ENCODE data around the gene WWOX. TPM values are rescaled to one million over a fixed set of nuclear protein-coding genes. Genes with fewer than 3 reads are reported as not detected.

The WWOX gene
- total RNA-seq, 4 donors from 2014 or later, result 76.8 to 102 (median 83.6) TPM

DNA sequence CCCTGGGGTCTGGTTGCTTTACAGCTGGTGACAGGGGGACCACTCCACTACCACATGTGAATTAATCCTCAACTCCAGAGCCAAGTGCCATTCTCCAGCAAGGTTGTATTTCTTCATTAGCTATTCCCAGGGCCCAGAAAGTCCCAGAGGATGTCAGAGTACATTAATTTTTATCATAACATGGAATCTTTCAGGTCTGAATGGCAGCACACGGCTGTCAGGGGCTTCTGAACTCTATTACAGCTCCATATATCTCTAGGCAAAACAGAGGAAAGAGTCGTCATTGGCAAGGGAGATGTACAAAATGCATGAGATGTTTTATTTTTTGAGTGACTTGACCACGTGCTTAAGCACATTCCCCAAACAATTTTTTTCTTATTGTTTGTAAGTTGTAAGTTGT lies 303.4 kb downstream of the WWOX start:
- WGBS, 2 donors, result 73 to 83% methylated on average over 3 of the region's 3 CpGs
- TF ChIP-seq EP300 (IDR thresholded peaks at IDR 0.05) (no peak), POLR2A (IDR thresholded peaks at IDR 0.05) (no peak)
- TF ChIP-seq, protein P1, sequence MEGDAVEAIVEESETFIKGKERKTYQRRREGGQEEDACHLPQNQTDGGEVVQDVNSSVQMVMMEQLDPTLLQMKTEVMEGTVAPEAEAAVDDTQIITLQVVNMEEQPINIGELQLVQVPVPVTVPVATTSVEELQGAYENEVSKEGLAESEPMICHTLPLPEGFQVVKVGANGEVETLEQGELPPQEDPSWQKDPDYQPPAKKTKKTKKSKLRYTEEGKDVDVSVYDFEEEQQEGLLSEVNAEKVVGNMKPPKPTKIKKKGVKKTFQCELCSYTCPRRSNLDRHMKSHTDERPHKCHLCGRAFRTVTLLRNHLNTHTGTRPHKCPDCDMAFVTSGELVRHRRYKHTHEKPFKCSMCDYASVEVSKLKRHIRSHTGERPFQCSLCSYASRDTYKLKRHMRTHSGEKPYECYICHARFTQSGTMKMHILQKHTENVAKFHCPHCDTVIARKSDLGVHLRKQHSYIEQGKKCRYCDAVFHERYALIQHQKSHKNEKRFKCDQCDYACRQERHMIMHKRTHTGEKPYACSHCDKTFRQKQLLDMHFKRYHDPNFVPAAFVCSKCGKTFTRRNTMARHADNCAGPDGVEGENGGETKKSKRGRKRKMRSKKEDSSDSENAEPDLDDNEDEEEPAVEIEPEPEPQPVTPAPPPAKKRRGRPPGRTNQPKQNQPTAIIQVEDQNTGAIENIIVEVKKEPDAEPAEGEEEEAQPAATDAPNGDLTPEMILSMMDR (IDR thresholded peaks at IDR 0.05), result no peak

DNA sequence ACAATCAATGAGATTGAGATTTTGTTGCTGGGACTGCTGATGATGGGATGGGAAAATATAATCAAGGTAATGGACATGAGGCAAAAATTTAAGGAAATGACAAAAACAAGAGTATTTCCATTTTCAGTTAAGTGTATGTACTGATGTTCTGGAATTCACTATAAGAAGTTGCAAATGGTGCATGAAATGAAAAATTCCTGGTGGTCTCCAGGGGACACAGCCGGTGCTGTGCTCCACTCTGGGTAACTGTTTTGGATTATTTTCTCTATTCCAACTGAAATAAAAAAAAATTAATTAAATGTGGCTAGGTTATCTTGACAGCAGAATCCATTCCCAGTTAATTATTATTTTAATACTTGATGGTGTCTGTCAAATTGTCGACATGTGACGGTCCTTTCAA lies 305.6 kb downstream of the WWOX start:
- Histone ChIP-seq H3K4me3 (no peak overlapping the region), H3K27me3 (no peaks in the 10 kb centered on the region), H3K9me3 (no peaks in the 10 kb centered on the region), H3K36me3 (no peaks in the 10 kb centered on the region), H3K4me1 (no peaks in the 10 kb centered on the region), H3K27ac (no peak overlapping the region)
- no peak for DNase-seq (ENCODE audit: low spot score in 2 of 2)
- TF ChIP-seq, protein P1 (IDR thresholded peaks at IDR 0.05), result no peak
- TF ChIP-seq EP300 (IDR thresholded peaks at IDR 0.05) (no peak), POLR2A (IDR thresholded peaks at IDR 0.05) (no peak)
- 86 to 92% methylated on average over 3 of the region's 3 CpGs for WGBS, 2 donors

More for the DNA sequence above, 303.4 kb downstream of the WWOX start:
- no peaks in the 10 kb centered on the region for H3K36me3 ChIP-seq
- no peak overlapping the region for H3K4me3 ChIP-seq
- H3K27me3 ChIP-seq, result no peaks in the 10 kb centered on the region
- no peaks in the 10 kb centered on the region for H3K4me1 ChIP-seq
- no peak overlapping the region for H3K27ac ChIP-seq
- no peak for DNase-seq (ENCODE audit: low spot score in 2 of 2)
- H3K9me3 ChIP-seq, result no peaks in the 10 kb centered on the region

DNA sequence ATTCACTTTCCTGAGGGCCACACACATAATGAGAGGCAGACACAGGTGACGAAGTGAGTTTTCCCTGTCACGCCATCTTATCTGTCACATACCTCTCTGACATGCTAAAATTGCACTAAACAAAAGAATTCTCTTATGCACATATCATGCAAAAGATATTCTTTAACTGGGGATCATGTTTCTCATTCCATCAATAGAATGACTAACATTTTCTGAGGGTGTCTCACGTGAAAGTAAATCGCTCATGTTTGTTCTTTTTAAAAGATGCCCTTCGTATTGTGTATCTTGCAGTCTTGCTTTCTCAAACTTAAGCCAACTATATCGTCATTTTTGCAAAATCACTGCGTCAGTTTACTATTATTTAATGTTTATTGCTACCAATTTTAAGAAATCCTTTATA lies 306.4 kb downstream of the WWOX start:
- 92 to 94% methylated on average over 7 of the region's 7 CpGs for WGBS, 2 donors
- DNase-seq (ENCODE audit: low spot score in 2 of 2), result no peak
- no peaks in the 10 kb centered on the region for H3K4me1 ChIP-seq
- no peaks in the 10 kb centered on the region for H3K27me3 ChIP-seq
- no peaks in the 10 kb centered on the region for H3K9me3 ChIP-seq
- no peaks in the 10 kb centered on the region for H3K36me3 ChIP-seq
- H3K4me3 ChIP-seq, result no peak overlapping the region
- TF ChIP-seq, protein P1 (IDR thresholded peaks at IDR 0.05), result no peak
- TF ChIP-seq EP300 (IDR thresholded peaks at IDR 0.05), result no peak
- no peak overlapping the region for H3K27ac ChIP-seq

DNA sequence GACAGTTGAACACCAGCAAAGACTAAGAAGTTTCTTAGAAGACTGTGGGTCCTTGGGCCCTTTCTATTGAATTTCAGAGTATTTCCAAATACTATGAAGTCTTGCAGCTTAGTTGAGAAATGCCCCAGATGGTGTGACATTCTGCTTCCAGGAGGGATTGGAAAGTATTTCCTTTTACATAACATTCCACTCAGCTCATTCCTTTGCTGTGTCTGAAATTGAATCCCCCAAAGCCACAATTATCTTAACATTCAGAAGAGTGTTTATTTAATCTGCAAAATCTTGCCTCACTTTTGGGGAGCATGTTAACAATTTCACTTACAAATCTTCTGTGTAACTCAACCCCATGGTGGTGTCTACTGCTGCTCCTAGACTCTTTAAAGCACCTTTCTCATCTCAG lies 307.7 kb downstream of the WWOX start:
- no peaks in the 10 kb centered on the region for H3K4me1 ChIP-seq
- no peak overlapping the region for H3K27ac ChIP-seq
- peaks cover 0 to 3% (median 0%) of the 10 kb centered on the region in 4 donors for H3K9me3 ChIP-seq
- TF ChIP-seq, protein P1 (IDR thresholded peaks at IDR 0.05), result no peak
- TF ChIP-seq EP300 (IDR thresholded peaks at IDR 0.05) (no peak), POLR2A (IDR thresholded peaks at IDR 0.05) (no peak)
- H3K27me3 ChIP-seq, result no peaks in the 10 kb centered on the region
- no peaks in the 10 kb centered on the region for H3K36me3 ChIP-seq
- no peak overlapping the region for H3K4me3 ChIP-seq
- no peak for DNase-seq (ENCODE audit: low spot score in 2 of 2)

DNA sequence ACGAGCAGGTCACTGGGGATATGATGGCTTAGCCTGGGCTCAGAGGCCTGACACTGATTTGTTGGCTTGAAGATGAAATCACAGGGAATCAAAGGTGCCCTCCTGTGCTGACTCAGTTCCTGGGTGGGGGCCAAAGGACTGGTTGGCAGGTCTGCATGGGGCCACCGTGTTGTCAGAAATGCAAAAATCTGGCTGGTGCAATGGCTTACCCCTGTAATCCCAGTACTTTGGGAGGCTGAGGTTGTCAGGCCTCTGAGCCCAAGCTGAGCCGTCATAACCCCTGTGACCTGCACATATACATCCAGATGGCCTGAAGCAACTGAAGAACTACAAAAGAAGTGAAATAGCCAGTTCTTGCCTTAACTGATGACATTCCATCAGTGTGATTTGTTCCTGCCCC lies 314.2 kb downstream of the WWOX start:
- Histone ChIP-seq H3K27me3 (no peaks in the 10 kb centered on the region), H3K4me1 (no peaks in the 10 kb centered on the region), H3K27ac (no peak overlapping the region), H3K4me3 (no peak overlapping the region), H3K9me3 (peaks cover 0 to 15% (median 0%) of the 10 kb centered on the region in 4 donors), H3K36me3 (peaks cover 0 to 4% (median 0%) of the 10 kb centered on the region in 3 donors)
- WGBS, 2 donors, result 96% methylated on average over 3 of the region's 3 CpGs
- no peak for DNase-seq (ENCODE audit: low spot score in 2 of 2)
- no peak for TF ChIP-seq EP300 (IDR thresholded peaks at IDR 0.05)
- TF ChIP-seq POLR2A (IDR thresholded peaks at IDR 0.05), result no peak
- TF ChIP-seq, protein P1 (IDR thresholded peaks at IDR 0.05), result no peak
